ENCODE results near the gene HUWE1. TPM values are rescaled to one million over a fixed set of nuclear protein-coding genes. Genes with fewer than 3 reads are reported as not detected.

HUWE1 gene
- total and polyA plus RNA-seq, 9 of the 15 experiments (the other 6 are each of a cell fraction or from before 2014, with no cell fraction given), result 23.9 to 204 (median 65.1) TPM

- TF ChIP-seq ZNF592 (IDR thresholded peaks at IDR 0.05), result no peak
Observed at GRCh38 chrX:53599781-53600396, 86.6 kb downstream of the HUWE1 start (continued).

- H3K79me2 ChIP-seq (ENCODE audit: control insufficient read depth, insufficient read depth, low read length), result no peaks in the 10 kb centered on the region
- H3K36me3 ChIP-seq (ENCODE audit: control insufficient read depth, insufficient read depth, low read length), result peaks cover 83% of the 10 kb centered on the region
- H3K9me3 ChIP-seq (replicated peaks; ENCODE audit: control insufficient read depth, insufficient read depth, low read depth, low read length), result no peaks in the 10 kb centered on the region
- 82% methylated on average over 2 of the region's 2 CpGs for WGBS (ENCODE audit: insufficient coverage, low coverage, missing lambda C conversion rate)
- no peaks in the 10 kb centered on the region for H3K4me1 ChIP-seq (replicated peaks in 1 of 2; ENCODE audit: control insufficient read depth in 2 of 2, insufficient read depth in 2 of 2, low read length in 2 of 2)
- H3K27me3 ChIP-seq (ENCODE audit: control insufficient read depth in 2 of 2, insufficient read depth in 2 of 2, low read length in 2 of 2), result no peaks in the 10 kb centered on the region
- no peak overlapping the region for H2AFZ ChIP-seq (ENCODE audit: low read depth, low read length)
- H3K9me1 ChIP-seq (ENCODE audit: control insufficient read depth, insufficient read depth, low read length), result no peaks in the 10 kb centered on the region
- no peak overlapping the region for H3K4me2 ChIP-seq (ENCODE audit: insufficient read depth, low read length)
- no peak for FAIRE-seq
- 0 out of 2 replicates have a peak, but pooled peaks cover 3% of the 10 kb centered on the region for H4K20me1 ChIP-seq (replicated peaks; ENCODE audit: control insufficient read depth, insufficient read depth, low read length)
- in situ Hi-C loops (cut with MboI) (no loop called here), intact Hi-C loops (cut with micrococcal nuclease) (no loop called here)
- no TSS peak for BruUV-seq (replicated peaks)
- no peak overlapping the region for H3K27ac ChIP-seq (ENCODE audit: extremely low read depth, low read depth, low read length)
- no peak for DNase-seq (ENCODE audit: extremely low read depth in 1 of 4, low spot score in 3 of 4)
- no peak overlapping the region for H3K4me3 ChIP-seq
- ATAC-seq, result no peak
- ChIA-PET CTCF (ENCODE audit: low intra/inter-chr PET ratio) (no interaction called here), POLR2A (no interaction called here)
- no peak overlapping the region for H3K9ac ChIP-seq (ENCODE audit: insufficient read depth in 1 of 2, low read depth in 2 of 2, low read length in 2 of 2)
- TF ChIP-seq CTCF (IDR thresholded peaks at IDR 0.05 in 2 of 3, conservative IDR thresholded peaks at IDR 0.05 in 1 of 3; ENCODE audit: insufficient read depth in 2 of 3, low read depth in 1 of 3, low read length in 3 of 3) (no peak), USF1 (CRISPR knock-in tag; IDR thresholded peaks at IDR 0.05) (no peak), ZKSCAN8 (CRISPR knock-in tag; IDR thresholded peaks at IDR 0.05) (no peak), LCOR (CRISPR knock-in tag; IDR thresholded peaks at IDR 0.05) (no peak), POLR2G (IDR thresholded peaks at IDR 0.05; ENCODE audit: low read depth, low read length) (no peak), MEF2A (IDR thresholded peaks at IDR 0.05; ENCODE audit: control insufficient read depth, low read depth, low read length) (no peak), MAFF (IDR thresholded peaks at IDR 0.05; ENCODE audit: low read length) (no peak), RNF2 (IDR thresholded peaks at IDR 0.05) (no peak), THAP12 (CRISPR knock-in tag; IDR thresholded peaks at IDR 0.05) (no peak)
Observed at GRCh38 chrX:53598169-53598568, 88.3 kb downstream of the HUWE1 start.

Measured in K562 (cell line).